Measurements from ENCODE around the gene SELE.
"Not testable (repeated sequence)": the region's sequence is repeated elsewhere in the genome, so short reads cannot be mapped to it uniquely, and the experiment has no call there.

GRCh38 chr1:169713090-169713489 lies 20.8 kb downstream of the SELE start:
- not testable (repeated sequence) for TF ChIP-seq CTCF (IDR thresholded peaks at IDR 0.05; ENCODE audit: low read length); EZH2 (optimal IDR thresholded peaks at IDR 0.05; ENCODE audit: low read depth, low read length)
